RCC 7860 (cell line): ENCODE data around the gene LARGE1.

Experiments used
- DNase-seq: peaks from one replicate; pipeline ENCODE4 v3.0.0-alpha.2; 2015; ENCODE audit warnings: low spot score
- FAIRE-seq: peaks from 2 replicates; lab custom pipeline; 2012; peaks lifted over from hg19 to GRCh38; lab: Jason Lieb, UNC

The LARGE1 gene

GRCh38 chr22:33347002-33347401 lies 573.3 kb downstream of the LARGE1 start:
- FAIRE-seq = no peak
- DNase-seq = no peak

- no peak for DNase-seq
- no peak for FAIRE-seq
These were observed 578.7 kb downstream of the LARGE1 start for GRCh38 chr22:33341611-33342010.

- no peak for DNase-seq
- no peak for FAIRE-seq
These were observed 582.8 kb downstream of the LARGE1 start for GRCh38 chr22:33337524-33337923.

GRCh38 chr22:33335611-33336279 lies 584.5 kb downstream of the LARGE1 start:
- peak; percentile 38 for DNase-seq
- peak; percentile 80 for FAIRE-seq

GRCh38 chr22:33332538-33332937 lies 587.7 kb downstream of the LARGE1 start:
- FAIRE-seq = peak; percentile 73
- peak; percentile 40 for DNase-seq

- FAIRE-seq (no peak), DNase-seq (no peak)
These were observed 589.3 kb downstream of the LARGE1 start for GRCh38 chr22:33331017-33331416.

GRCh38 chr22:33330534-33330933 lies 589.7 kb downstream of the LARGE1 start:
- FAIRE-seq (no peak), DNase-seq (no peak)

GRCh38 chr22:33329398-33329797 lies 590.9 kb downstream of the LARGE1 start:
- peak; percentile 59 for DNase-seq
- FAIRE-seq = no peak

- DNase-seq (peak; percentile 99), FAIRE-seq (peak; percentile 99)
These were observed 591.4 kb downstream of the LARGE1 start for GRCh38 chr22:33328789-33329296.

GRCh38 chr22:33327348-33327860 lies 592.9 kb downstream of the LARGE1 start:
- peak; percentile 81 for FAIRE-seq
- DNase-seq = peak; percentile 60

GRCh38 chr22:33326540-33327295 lies 593.6 kb downstream of the LARGE1 start:
- FAIRE-seq (no peak), DNase-seq (no peak)

GRCh38 chr22:33325232-33326004 lies 594.9 kb downstream of the LARGE1 start:
- DNase-seq (no peak), FAIRE-seq (no peak)

GRCh38 chr22:33324228-33324627 lies 596.0 kb downstream of the LARGE1 start:
- FAIRE-seq (no peak), DNase-seq (no peak)

GRCh38 chr22:33321466-33321865 lies 598.8 kb downstream of the LARGE1 start:
- FAIRE-seq = no peak
- no peak for DNase-seq

GRCh38 chr22:33315954-33316353 lies 604.3 kb downstream of the LARGE1 start:
- DNase-seq (no peak), FAIRE-seq (no peak)

- DNase-seq = no peak
- FAIRE-seq = no peak
These were observed 605.2 kb downstream of the LARGE1 start for GRCh38 chr22:33315117-33315516.

GRCh38 chr22:33314316-33314715 lies 606.0 kb downstream of the LARGE1 start:
- DNase-seq = no peak
- FAIRE-seq = no peak

GRCh38 chr22:33303099-33303498 lies 617.2 kb downstream of the LARGE1 start:
- DNase-seq = no peak
- no peak for FAIRE-seq

GRCh38 chr22:33302549-33302948 lies 617.7 kb downstream of the LARGE1 start:
- no peak for FAIRE-seq
- no peak for DNase-seq

- no peak for FAIRE-seq
- DNase-seq = peak; percentile 54
These were observed 618.2 kb downstream of the LARGE1 start for GRCh38 chr22:33302049-33302545.

GRCh38 chr22:33300165-33300564 lies 620.1 kb downstream of the LARGE1 start:
- DNase-seq (no peak), FAIRE-seq (no peak)
